Vagina (tissue), 2 donors: ENCODE results near the gene SLC6A13.

ENCODE experiments used
- POLR2AphosphoS5 ChIP-seq, 2 donors: sonication (generic); formaldehyde crosslinking; IDR thresholded peaks; one replicate each; pipeline ENCODE4 v1.9.0; 2017; ENCODE audit warnings: antibody characterized with exemption in 2 of 2, mild to moderate bottlenecking in 2 of 2, low read depth in 1 of 2; ENCODE audit not compliant: insufficient read depth in 1 of 2
- TF ChIP-seq, protein P1 (sequence below), 3 experiments: fragments of 450-650 bp in 2 of 3; fragments of 200-600 bp in 1 of 3; sonication (generic) in 1 of 3; IDR thresholded peaks; one replicate each; pipeline ENCODE4 v1.5.1; 2017 to 2019; ENCODE audit warnings: antibody characterized with exemption in 3 of 3, mild to moderate bottlenecking in 2 of 3, moderate library complexity in 2 of 3

DNA sequence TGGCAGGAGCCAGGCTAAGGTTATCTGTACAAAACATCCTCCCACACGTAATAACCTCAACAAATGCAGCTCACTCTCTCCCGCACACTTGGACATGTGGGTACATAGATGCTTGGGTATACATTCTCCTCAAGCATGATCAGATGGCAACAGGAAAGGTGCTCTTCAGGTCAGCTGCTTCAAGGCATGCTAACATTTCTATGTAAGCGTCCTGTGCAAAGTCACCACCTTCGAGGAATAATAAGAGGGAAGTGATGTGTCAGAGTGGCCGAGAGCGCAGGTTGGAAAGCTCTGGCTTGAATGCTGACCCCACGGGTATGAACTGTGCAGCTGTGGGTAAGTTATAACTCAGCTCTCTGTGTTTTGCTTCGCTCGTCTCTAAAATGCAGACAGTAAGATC, 24.5 kb downstream of the SLC6A13 start:
- TF ChIP-seq, protein P1, sequence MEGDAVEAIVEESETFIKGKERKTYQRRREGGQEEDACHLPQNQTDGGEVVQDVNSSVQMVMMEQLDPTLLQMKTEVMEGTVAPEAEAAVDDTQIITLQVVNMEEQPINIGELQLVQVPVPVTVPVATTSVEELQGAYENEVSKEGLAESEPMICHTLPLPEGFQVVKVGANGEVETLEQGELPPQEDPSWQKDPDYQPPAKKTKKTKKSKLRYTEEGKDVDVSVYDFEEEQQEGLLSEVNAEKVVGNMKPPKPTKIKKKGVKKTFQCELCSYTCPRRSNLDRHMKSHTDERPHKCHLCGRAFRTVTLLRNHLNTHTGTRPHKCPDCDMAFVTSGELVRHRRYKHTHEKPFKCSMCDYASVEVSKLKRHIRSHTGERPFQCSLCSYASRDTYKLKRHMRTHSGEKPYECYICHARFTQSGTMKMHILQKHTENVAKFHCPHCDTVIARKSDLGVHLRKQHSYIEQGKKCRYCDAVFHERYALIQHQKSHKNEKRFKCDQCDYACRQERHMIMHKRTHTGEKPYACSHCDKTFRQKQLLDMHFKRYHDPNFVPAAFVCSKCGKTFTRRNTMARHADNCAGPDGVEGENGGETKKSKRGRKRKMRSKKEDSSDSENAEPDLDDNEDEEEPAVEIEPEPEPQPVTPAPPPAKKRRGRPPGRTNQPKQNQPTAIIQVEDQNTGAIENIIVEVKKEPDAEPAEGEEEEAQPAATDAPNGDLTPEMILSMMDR (IDR thresholded peaks at IDR 0.05) = no peak
- no peak for TF ChIP-seq POLR2AphosphoS5 (IDR thresholded peaks at IDR 0.05; ENCODE audit: insufficient read depth in 1 of 2, low read depth in 1 of 2)
